Tibial nerve (tissue), 4 donors: Measurements from ENCODE around the gene C9orf72. TPM values are rescaled to one million over a fixed set of nuclear protein-coding genes. Genes with fewer than 3 reads are reported as not detected.
A peak's percentile ranks its signal among the peaks of the same experiment; 100 is the strongest.

Experiments used
- DNase-seq, 2 donors: peaks; one replicate each; pipeline ENCODE4 v3.0.0-alpha.2; 2019; ENCODE audit warnings: low spot score in 2 of 2
- H3K27ac ChIP-seq, 4 donors: fragments of 200-600 bp; sonication (generic) in 3 of 4; one replicate each; pipeline ENCODE4 v1.5.1; 2017 to 2019; ENCODE audit warnings: mild to moderate bottlenecking in 1 of 4
- H3K27me3 ChIP-seq, 2 donors: fragments of 200-600 bp; sonication (generic) in 1 of 2; one replicate each; pipeline versions ENCODE4 v1.5.1 to v1.6.0; 2017 to 2019
- H3K36me3 ChIP-seq, 3 donors: fragments of 200-600 bp; sonication (generic); one replicate each; pipeline ENCODE4 v1.5.1; 2018 to 2019
- H3K4me1 ChIP-seq, 4 donors: fragments of 200-600 bp; sonication (generic) in 3 of 4; one replicate each; pipeline ENCODE4 v1.5.1; 2017 to 2019
- H3K4me3 ChIP-seq, 4 donors: fragments of 200-600 bp; sonication (generic) in 3 of 4; one replicate each; pipeline ENCODE4 v1.5.1; 2017 to 2019; ENCODE audit warnings: mild to moderate bottlenecking in 1 of 4, moderate library complexity in 1 of 4
- H3K9me3 ChIP-seq, 4 donors: fragments of 200-600 bp; sonication (generic) in 3 of 4; one replicate each; pipeline ENCODE4 v1.5.1; 2017 to 2019
- CTCF ChIP-seq, 5 experiments: fragments of 200-600 bp in 3 of 5; fragments of 450-650 bp in 2 of 5; sonication (generic) in 3 of 5; IDR thresholded peaks; one replicate each; pipeline ENCODE4 v1.5.1; 2016 to 2019; ENCODE audit warnings: antibody characterized with exemption in 5 of 5, mild to moderate bottlenecking in 3 of 5, moderate library complexity in 2 of 5
- EP300 ChIP-seq, 2 donors: sonication (generic); formaldehyde crosslinking; IDR thresholded peaks; one replicate each; pipeline ENCODE4 v1.6.1; 2017; ENCODE audit warnings: antibody characterized with exemption in 2 of 2, mild to moderate bottlenecking in 1 of 2
- POLR2A ChIP-seq, 2 donors: fragments of 450-650 bp; IDR thresholded peaks; one replicate each; pipeline ENCODE4 v1.6.1; 2017; ENCODE audit warnings: antibody characterized with exemption in 2 of 2, mild to moderate bottlenecking in 2 of 2, moderate library complexity in 2 of 2
- WGBS, 2 donors: methylation state at CpG; one replicate each; pipeline ENCODE4 v1.1.5; 2018; 5-methylcytosine and 5-hydroxymethylcytosine counted together
- total RNA-seq, 4 donors: library from RNA; depleted of rRNA; stranded (reverse); fragments of >200 nt; gene quantifications; one replicate each; pipeline ENCODE4 v1.1.0, GENCODE V29; 2016

The C9orf72 gene
- total RNA-seq, 4 donors from 2014 or later: 19.0 to 23.8 (median 20.7) TPM

GRCh38 chr9:27527702-27528075, 45.6 kb downstream of the C9orf72 start:
- no peak for DNase-seq
- no peaks in the 10 kb centered on the region for H3K9me3 ChIP-seq
- peak overlapping the region; percentile 72 to 98 (median 89) for H3K27ac ChIP-seq
- H3K36me3 ChIP-seq: no peaks in the 10 kb centered on the region
- no peaks in the 10 kb centered on the region for H3K27me3 ChIP-seq
- H3K4me3 ChIP-seq: peak overlapping the region; percentile 76 to 84 (median 80)
- WGBS, 2 donors: 32 to 37% methylated on average over 8 of the region's 8 CpGs
- peaks cover 0 to 26% (median 4%) of the 10 kb centered on the region in 4 donors for H3K4me1 ChIP-seq
- no peak for TF ChIP-seq CTCF (IDR thresholded peaks at IDR 0.05)
- TF ChIP-seq EP300 (IDR thresholded peaks at IDR 0.05): no peak
- TF ChIP-seq POLR2A (IDR thresholded peaks at IDR 0.05): no peak

GRCh38 chr9:27524236-27524635, 49.0 kb downstream of the C9orf72 start, which contains the start of gene IFNK:
Gene IFNK, plus strand, starts transcription at chr9:27524290. Its CDS starts 47 bp downstream, at chr9:27524337.
- Histone ChIP-seq H3K4me1 (peaks cover 0 to 22% (median 4%) of the 10 kb centered on the region in 4 donors), H3K27me3 (no peaks in the 10 kb centered on the region), H3K27ac (no peak within 1 kb of the TSS), H3K9me3 (no peaks in the 10 kb centered on the region), H3K4me3 (no peak within 1 kb of the TSS), H3K36me3 (no peaks in the 10 kb centered on the region)
- WGBS, 2 donors: 94% methylated on average over 2 of the region's 2 CpGs
- no peak for TF ChIP-seq CTCF (IDR thresholded peaks at IDR 0.05)
- no peak for TF ChIP-seq EP300 (IDR thresholded peaks at IDR 0.05)
- no peak for TF ChIP-seq POLR2A (IDR thresholded peaks at IDR 0.05)
- no peak for DNase-seq

GRCh38 chr9:27523141-27523540, 50.1 kb downstream of the C9orf72 start:
- no peaks in the 10 kb centered on the region for H3K9me3 ChIP-seq
- TF ChIP-seq POLR2A (IDR thresholded peaks at IDR 0.05) (no peak), EP300 (IDR thresholded peaks at IDR 0.05) (no peak), CTCF (IDR thresholded peaks at IDR 0.05) (no peak)
- H3K27ac ChIP-seq: no peak overlapping the region
- no peak overlapping the region for H3K4me3 ChIP-seq
- DNase-seq: no peak
- H3K27me3 ChIP-seq: no peaks in the 10 kb centered on the region
- no peaks in the 10 kb centered on the region for H3K36me3 ChIP-seq
- peaks cover 0 to 21% (median 4%) of the 10 kb centered on the region in 4 donors for H3K4me1 ChIP-seq

- no peak overlapping the region for H3K4me3 ChIP-seq
- 88 to 96% methylated on average over 4 of the region's 4 CpGs for WGBS, 2 donors
- no peak overlapping the region for H3K27ac ChIP-seq
- no peaks in the 10 kb centered on the region for H3K36me3 ChIP-seq
- H3K27me3 ChIP-seq: no peaks in the 10 kb centered on the region
- TF ChIP-seq CTCF (IDR thresholded peaks at IDR 0.05) (no peak), POLR2A (IDR thresholded peaks at IDR 0.05) (no peak), EP300 (IDR thresholded peaks at IDR 0.05) (no peak)
- H3K4me1 ChIP-seq: peaks cover 0 to 2% (median 0%) of the 10 kb centered on the region in 4 donors
- no peak for DNase-seq
- no peaks in the 10 kb centered on the region for H3K9me3 ChIP-seq
These were observed 52.3 kb downstream of the C9orf72 start for GRCh38 chr9:27520986-27521385.

GRCh38 chr9:27519466-27520465, 53.5 kb downstream of the C9orf72 start:
- no peaks in the 10 kb centered on the region for H3K36me3 ChIP-seq
- TF ChIP-seq POLR2A (IDR thresholded peaks at IDR 0.05): no peak
- TF ChIP-seq EP300 (IDR thresholded peaks at IDR 0.05): no peak
- no peak for TF ChIP-seq CTCF (IDR thresholded peaks at IDR 0.05)
- no peak for DNase-seq
- H3K4me1 ChIP-seq: peaks cover 0 to 1% (median 0%) of the 10 kb centered on the region in 4 donors
- no peak overlapping the region for H3K27ac ChIP-seq
- 85 to 86% methylated on average over 10 of the region's 10 CpGs for WGBS, 2 donors
- no peak overlapping the region for H3K4me3 ChIP-seq
- H3K9me3 ChIP-seq: no peaks in the 10 kb centered on the region
- H3K27me3 ChIP-seq: no peaks in the 10 kb centered on the region
